Mucosa of descending colon (tissue), 3 donors: ENCODE data around the gene COL8A1. TPM values are rescaled to one million over a fixed set of nuclear protein-coding genes. Genes with fewer than 3 reads are reported as not detected.

Experiments
- ATAC-seq: fragments of 200-7000 bp; cut with Tn5 transposase; one replicate; pipeline ENCODE4 v1.9.1; 2020; ENCODE audit warnings: mild to moderate bottlenecking, moderate library complexity
- DNase-seq, 3 donors: peaks; one replicate each; pipeline ENCODE4 v3.0.0-alpha.2; 2020
- H3K36me3 ChIP-seq: fragments of 200-600 bp; one replicate; pipeline ENCODE4 v1.8.0; 2021; ENCODE audit warnings: low read depth, mild to moderate bottlenecking
- H3K4me1 ChIP-seq: fragments of 200-600 bp; one replicate; pipeline ENCODE4 v1.8.0; 2021; ENCODE audit warnings: low read depth, mild to moderate bottlenecking
- H3K4me3 ChIP-seq: fragments of 200-600 bp; one replicate; pipeline ENCODE4 v1.8.0; 2021; ENCODE audit warnings: mild to moderate bottlenecking
- H3K9me3 ChIP-seq: fragments of 200-600 bp; one replicate; pipeline ENCODE4 v1.8.0; 2021; ENCODE audit warnings: mild to moderate bottlenecking
- intact Hi-C, 2 donors: fragments of 100-400 bp; cut with DNase I in 1 of 2; cut with micrococcal nuclease in 1 of 2; formaldehyde crosslinking; loops; one replicate each; pipeline versions ENCODE4 v1.11.0 to v1.11.1; 2022; cut with DNase I, micrococcal nuclease
- total RNA-seq, 3 donors: library from RNA; stranded (reverse); fragmentation: NEBNext Ultra II Directional in 2 of 3; extraction: Animal tissue kit (Norgen Biotek cat#: 25700) in 2 of 3; gene quantifications; one replicate each; pipeline versions ENCODE4 v1.2.1 to v1.2.4, GENCODE V29; 2021 to 2023
- TF ChIP-seq, protein P1 (sequence below): fragments of 200-600 bp; IDR thresholded peaks from one replicate; pipeline ENCODE4 v1.8.0; 2022; ENCODE audit warnings: antibody characterized with exemption, mild to moderate bottlenecking
- donor health status: DM: no; HTN: no; CAD: no; lungs with moderate emphysema.
- donor health status: DM: no; HTN: no; CAD: no.
- donor health status: DM: no; HTN: yes; CAD: no.

Gene COL8A1
- total RNA-seq, 3 donors from 2014 or later: 0.75 to 7.6 (median 3.8) TPM

DNA sequence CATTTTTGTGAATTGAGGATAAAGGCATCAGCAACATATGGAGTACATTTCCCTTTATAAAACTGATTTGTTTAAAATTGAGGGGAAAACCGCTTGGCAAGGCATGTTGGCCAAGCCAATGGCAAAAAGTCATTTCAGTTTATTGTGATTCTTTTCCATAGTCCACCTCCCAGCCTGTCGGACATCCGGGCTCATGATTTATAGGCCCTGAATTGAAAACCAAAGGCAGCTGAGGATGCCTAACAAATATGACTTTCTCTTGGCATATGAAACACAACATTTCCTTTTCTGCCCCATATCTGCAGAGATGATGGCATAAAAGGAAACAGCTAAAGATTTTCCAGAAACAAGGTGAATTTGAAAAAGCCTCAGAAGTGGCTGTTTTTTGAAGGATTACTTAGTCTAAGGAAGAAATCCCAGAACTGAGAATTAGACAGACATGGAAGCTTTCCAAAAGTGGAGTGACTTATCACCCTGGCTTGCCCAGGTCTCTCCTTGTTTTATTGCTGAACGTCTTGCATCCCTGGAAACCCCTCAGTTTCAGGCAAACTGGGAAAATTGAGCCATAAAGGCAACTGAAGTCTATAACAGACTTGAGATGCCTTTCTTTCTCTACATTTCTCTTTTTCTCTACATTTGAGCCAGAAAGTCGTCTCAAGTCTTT, 74.0 kb downstream of the COL8A1 start:
- no peaks in the 10 kb centered on the region for H3K36me3 ChIP-seq
- H3K9me3 ChIP-seq: no peaks in the 10 kb centered on the region
- no peak for DNase-seq
- no peak for ATAC-seq
- no peaks in the 10 kb centered on the region for H3K4me1 ChIP-seq
- intact Hi-C loops: no loop called here
- no peak overlapping the region for H3K4me3 ChIP-seq
- TF ChIP-seq, protein P1, sequence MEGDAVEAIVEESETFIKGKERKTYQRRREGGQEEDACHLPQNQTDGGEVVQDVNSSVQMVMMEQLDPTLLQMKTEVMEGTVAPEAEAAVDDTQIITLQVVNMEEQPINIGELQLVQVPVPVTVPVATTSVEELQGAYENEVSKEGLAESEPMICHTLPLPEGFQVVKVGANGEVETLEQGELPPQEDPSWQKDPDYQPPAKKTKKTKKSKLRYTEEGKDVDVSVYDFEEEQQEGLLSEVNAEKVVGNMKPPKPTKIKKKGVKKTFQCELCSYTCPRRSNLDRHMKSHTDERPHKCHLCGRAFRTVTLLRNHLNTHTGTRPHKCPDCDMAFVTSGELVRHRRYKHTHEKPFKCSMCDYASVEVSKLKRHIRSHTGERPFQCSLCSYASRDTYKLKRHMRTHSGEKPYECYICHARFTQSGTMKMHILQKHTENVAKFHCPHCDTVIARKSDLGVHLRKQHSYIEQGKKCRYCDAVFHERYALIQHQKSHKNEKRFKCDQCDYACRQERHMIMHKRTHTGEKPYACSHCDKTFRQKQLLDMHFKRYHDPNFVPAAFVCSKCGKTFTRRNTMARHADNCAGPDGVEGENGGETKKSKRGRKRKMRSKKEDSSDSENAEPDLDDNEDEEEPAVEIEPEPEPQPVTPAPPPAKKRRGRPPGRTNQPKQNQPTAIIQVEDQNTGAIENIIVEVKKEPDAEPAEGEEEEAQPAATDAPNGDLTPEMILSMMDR: no peak

DNA sequence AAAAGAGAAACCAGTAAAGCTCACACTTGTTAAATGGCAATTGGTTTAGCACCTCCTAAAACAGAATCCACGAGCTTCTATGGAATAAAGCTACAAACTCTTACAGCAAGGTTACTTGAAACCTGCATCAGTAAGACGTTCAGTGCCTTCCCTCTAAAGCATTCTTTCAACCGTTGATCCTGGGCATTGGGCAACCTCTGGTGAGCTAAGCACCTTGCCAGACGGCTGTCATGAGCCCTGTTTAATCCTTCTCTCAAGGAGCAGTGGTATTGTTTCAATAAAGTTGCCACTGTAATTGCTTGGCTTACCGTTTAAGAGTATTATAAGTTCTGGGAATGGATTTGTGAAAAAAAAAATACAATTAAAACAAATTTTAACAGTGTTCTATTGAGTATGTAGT, 75.0 kb downstream of the COL8A1 start:
- no peaks in the 10 kb centered on the region for H3K4me1 ChIP-seq
- TF ChIP-seq, protein P1: no peak
- H3K4me3 ChIP-seq: no peak overlapping the region
- H3K36me3 ChIP-seq: no peaks in the 10 kb centered on the region
- H3K9me3 ChIP-seq: no peaks in the 10 kb centered on the region
- DNase-seq (no peak), ATAC-seq (no peak)
- intact Hi-C loops: no loop called here

DNA sequence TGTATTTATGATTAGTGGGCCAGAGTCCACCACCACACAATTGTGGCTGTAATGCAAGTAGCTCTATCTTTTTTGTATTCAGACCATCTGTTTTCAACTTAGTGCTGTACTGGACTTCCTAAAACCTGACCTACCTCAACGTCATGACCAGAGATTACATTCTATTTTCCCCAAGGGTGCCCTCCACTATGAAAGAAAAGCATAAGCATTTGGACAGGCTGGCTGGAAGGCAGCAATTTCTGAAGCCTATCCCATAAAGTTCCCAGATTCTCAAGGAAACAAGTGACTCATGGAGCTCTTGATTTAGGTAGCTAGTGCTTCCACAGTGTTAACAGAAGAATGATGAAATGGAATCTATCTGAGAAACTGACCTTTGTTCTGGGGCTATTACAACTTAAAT, 75.8 kb downstream of the COL8A1 start:
- Histone ChIP-seq H3K9me3 (no peaks in the 10 kb centered on the region), H3K36me3 (no peaks in the 10 kb centered on the region), H3K4me1 (no peaks in the 10 kb centered on the region), H3K4me3 (no peak overlapping the region)
- intact Hi-C loops: no loop called here
- DNase-seq (no peak), ATAC-seq (peak; percentile 16)
- TF ChIP-seq, protein P1: no peak

DNA sequence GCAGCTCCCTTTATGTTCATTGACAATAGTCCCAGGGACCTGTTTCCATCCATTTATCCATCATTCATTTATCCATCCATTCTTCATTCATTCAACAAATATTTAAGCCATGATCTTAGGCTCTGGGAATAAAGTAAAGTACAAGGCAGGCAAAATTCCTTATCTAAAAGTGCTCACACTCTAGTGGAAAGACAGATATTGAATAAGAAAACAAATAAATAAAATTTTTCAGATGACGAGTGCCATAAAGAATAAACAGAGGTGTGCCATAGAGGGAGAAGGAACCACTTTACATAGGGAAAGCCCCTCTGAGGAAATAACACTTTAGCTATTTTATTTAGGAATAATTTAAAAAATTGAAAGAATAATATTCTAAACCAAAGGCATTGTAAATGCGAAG, 76.2 kb downstream of the COL8A1 start:
- no peak for DNase-seq
- ATAC-seq: no peak
- intact Hi-C loops: no loop called here
- TF ChIP-seq, protein P1: no peak
- Histone ChIP-seq H3K9me3 (no peaks in the 10 kb centered on the region), H3K4me3 (no peak overlapping the region), H3K4me1 (no peaks in the 10 kb centered on the region), H3K36me3 (no peaks in the 10 kb centered on the region)

DNA sequence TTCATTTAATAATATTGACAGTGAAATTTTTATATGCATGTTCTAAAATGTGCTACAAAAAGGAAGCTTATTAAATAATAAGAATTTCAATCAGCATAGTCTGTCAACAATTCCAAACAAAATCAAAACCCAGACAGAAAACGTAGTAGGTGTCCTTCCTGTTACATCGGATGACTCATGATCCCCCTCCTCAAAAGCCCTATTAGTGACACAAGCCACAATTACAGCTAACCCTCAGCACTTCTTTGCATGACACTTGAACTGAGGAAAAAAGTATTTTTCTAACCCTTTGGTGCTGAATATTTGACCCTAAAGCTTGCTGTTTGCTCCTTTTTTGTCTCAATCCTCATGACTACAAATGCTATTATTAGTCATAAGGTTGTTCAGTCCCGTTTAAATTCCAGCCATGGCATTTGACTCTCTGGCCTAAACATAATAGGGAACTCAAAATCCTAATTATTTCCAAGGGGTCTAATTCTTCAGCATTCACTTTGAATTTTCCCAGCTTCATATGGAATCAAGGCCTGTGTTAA, 78.1 kb downstream of the COL8A1 start:
- ATAC-seq (no peak), DNase-seq (no peak)
- no peak overlapping the region for H3K4me3 ChIP-seq
- no peaks in the 10 kb centered on the region for H3K9me3 ChIP-seq
- no peaks in the 10 kb centered on the region for H3K36me3 ChIP-seq
- intact Hi-C loops: no loop called here
- H3K4me1 ChIP-seq: no peaks in the 10 kb centered on the region
- TF ChIP-seq, protein P1: no peak
